Jurkat, Clone E6-1 (cell line): ENCODE data around the gene GALNT2.

Experiments
- DNase-seq: peaks from one replicate; pipeline ENCODE4 v3.0.0-alpha.2; 2011; ENCODE audit warnings: low read depth, low spot score
- H3K4me3 ChIP-seq: 2 replicates; pipeline ENCODE4 v1.5.1; 2011; ENCODE audit warnings: mild to moderate bottlenecking, low read length, control low read depth, moderate library complexity

GALNT2 gene

DNA sequence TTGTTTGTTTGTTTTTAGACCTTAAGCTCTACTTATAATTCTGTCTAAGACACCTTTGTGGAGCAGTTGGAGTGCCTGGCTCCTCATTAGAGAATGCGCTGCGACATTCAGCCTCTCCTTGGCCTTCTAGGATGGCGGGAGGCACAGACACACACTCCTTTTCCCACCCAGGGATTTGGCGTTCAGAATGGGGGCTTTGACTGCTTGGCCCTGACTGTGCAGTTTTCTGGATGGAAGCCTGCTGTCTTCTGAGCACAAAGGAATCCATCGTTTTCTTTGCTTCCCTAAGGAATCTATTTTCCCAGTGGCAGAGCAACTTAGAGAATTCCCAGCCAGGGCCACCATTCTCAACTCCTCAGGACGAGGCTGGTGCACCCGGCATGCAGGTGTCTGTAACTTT, 83.6 kb downstream of the GALNT2 start:
- no peak for DNase-seq
- H3K4me3 ChIP-seq, result no peak overlapping the region

DNA sequence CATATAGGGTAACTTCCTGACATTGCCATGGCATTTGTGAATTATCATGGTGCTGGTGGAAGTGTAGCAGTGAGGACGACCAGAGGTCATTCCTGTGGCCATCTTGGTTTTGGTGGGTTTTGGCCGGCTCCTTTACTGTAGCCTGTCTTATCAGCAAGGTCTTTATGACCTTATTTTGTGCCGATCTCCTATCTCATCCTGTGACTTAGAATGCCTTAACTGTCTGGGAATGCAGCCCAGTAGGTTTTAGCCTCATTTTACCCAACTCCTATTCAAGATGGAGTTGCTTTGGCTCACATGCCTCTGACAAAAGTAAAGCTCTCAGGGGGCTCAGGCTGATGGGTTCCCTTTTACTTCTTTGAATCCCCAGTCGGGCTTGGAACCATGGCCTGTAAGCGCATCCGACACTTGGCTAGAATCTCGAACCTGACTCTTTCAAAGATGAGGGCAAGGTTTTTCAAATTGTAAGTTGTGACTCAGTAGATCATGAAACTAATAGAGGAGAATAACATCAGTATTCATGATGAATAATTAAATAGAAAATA, 85.0 kb downstream of the GALNT2 start:
- H3K4me3 ChIP-seq, result no peak overlapping the region

DNA sequence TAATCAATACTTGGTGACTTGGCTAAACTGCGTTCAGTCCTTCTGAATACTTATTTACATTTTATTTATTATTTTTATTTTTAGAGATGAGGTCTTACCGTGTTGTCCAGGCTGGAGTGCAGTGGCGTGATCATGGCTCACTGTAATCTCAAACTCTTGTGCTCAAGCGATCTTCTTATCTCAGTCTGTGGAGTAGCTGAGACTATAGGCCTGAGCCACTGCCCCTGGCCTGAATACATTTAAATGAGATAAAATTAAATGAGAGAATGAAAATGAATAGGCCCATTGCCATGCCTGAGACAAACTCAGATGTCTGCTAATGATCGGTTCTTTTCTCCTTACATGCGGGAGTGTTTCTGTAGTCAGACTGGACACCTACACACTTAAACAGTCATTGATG, 86.0 kb downstream of the GALNT2 start:
- H3K4me3 ChIP-seq, result no peak overlapping the region
- DNase-seq, result no peak

More for the DNA sequence above, 85.0 kb downstream of the GALNT2 start:
- no peak for DNase-seq

DNA sequence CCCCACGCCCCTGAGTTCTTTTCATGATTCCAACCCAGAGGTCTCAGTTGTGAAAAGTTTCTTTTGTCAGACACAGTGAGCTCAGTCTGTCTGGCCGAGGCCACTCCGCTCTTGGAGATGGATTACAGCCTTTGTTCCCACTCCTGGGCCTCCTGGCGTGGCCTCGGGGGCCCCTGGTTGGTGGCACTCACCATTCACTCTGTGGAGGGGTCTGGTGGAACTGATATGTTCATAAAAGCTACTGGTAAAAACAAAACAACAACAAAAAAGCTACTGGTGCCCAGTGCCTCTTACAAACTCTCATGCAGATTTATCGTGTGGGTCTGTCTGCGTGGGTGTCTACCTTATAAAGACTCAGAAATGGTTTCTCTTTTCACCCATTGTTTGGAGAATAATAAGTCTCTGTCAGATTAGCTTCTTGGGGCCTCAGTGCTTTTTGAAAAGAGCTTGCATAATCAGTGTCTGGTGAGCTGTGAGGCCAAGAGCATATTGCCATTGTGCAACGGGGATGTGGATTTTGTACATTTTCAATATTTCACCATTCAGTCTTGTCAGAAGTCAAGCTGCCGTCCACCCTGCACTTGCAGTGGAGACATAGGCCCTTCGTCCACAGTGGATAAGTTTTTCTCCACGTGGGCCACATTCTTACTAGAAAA, 86.7 kb downstream of the GALNT2 start:
- H3K4me3 ChIP-seq, result peak overlapping the region; percentile 15
- DNase-seq, result no peak

DNA sequence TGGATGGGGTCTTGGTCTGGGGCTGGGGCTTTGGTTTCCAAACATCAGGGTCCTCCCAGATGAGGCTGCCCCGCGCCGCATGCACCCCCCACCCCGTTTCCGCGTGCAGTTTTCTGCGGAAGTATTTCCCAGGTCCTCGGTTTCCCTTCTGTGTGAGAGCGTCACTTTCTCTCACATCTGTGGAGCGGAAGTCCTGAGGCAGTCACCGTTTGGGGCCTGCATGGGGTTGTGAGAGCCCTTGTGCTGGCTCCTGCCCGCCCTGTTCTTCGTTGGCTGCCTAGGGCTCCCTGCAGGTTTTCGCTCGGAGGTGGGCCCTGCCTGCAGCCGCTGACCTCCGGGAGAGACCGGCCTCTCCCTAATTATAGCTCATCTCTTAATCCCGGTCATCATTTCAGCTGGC, 88.0 kb downstream of the GALNT2 start:
- peak; percentile 79 for DNase-seq
- peak overlapping the region; percentile 43 for H3K4me3 ChIP-seq

DNA sequence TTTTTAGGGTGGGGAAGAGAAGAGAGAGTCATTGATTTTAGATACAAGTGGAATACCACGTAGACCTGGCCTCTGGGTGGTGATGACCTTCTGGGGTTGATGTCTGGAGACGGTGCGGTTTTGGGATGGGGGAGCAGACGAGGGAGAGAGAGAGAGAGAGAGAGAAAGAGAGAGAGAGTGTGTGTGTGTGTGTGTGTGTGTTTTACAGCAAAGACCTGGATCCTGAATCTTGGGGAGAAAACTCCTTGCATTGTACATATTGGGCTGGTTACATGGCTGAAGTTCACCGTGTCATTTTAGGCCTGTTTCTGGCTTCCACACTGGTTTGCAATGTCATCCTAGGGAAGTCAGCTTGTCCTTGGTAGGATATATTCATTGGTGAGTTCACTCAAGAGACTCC, 89.0 kb downstream of the GALNT2 start:
- H3K4me3 ChIP-seq, result peak overlapping the region; percentile 43
- no peak for DNase-seq

DNA sequence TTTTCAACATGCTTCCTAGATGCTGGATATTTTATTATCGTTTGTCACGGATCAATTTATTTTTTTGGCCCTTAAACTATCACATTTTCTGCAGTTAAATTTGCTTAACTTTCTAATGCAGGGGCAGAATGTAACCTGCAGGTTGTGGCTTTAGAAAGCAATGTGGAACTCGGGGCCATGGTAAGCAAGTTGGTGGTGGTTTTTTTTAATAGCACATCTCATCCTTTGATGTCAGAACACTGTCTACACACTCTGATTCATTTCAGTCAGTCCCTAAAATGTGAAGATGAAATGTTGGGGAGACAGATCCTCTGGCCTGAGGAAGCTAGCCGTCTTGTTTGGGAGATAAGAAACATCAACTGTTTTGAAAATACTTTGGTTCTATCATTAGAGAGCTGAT, 89.5 kb downstream of the GALNT2 start:
- peak overlapping the region; percentile 43 for H3K4me3 ChIP-seq
- peak; percentile 79 for DNase-seq

DNA sequence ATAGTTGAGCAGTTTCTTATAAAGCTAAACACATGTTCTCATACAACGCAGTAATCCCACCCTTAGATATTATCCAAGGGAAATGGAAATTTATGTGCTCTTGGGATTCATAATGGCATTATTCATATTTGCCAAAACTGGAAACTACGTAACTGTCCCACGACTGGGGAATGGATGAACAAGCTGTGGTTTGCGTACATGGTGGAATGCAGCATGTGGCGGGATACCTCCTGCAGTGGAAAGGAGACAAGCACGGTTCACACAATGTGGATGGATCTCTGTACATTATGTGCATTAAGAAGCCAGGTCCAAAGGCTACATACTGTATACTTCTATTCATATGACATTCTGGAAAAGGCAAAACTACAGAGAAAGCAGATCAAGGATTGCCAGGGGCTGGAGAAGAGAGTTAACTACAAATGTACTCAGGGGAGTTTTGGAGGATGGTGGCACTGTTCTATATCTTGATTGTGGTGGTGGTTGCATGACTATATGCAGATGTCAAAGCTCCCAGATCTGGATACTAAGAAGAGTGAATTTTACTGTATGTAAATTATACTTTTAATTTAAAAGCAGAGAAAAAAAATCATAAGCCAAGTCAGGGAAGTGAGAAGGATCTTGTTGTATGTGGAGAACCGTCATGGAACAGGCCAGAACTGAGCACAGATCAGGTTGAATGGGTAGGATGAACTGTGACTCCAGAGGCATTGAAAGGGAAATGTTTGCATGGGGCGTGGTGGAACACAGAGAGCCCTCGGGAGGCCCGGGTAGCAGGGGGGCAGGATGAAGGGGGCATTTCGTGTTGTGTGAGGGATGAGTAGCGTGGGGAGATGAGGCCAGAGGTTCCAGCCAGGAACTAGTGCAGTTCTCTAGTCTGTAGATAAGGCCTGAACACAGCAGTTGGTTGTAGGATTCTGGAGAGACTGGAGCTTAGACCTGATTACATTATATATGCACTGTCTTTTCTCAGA, 90.7 kb downstream of the GALNT2 start:
- no peak overlapping the region for H3K4me3 ChIP-seq
- DNase-seq, result no peak

DNA sequence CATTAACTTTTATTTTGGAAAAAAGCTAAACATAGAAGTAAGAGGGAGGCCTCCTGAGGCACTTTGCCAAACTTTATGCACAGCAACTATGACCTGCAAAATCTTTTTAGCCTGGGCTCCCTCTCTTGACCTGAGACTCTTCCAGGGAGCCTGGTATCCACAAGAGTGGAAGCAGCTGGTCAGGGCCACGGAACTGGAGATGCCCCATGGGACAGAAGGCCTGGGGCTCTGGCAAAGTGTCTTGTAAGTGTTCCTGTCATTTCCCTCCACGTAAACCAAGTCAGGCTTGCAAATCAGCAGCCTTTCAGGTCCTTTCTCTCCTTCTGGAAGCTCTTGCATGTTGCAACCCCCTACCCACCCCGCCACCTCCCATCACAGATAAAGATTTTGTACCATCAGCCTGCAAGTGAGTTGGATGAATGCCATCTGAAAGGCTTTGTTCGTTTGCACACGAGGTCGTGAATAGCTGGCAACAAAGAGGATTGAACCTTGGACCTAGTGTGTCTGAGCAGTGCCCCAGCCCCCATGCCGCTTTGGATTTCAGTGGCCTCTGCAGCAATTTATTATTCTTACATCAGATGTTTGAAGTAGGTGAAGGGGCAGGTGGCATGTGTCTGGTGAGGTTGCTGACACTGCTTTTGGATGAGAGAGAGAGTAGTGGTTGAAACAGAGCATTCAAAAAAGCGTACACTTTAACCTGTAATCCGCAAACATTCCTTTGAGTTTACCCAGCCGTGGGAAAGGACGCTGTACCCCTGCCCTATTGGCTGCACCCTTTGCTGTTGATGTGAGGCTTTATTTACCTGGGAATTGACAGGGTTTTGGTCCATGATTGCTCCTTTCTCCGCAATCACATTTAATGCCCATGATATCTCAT, 91.6 kb downstream of the GALNT2 start:
- H3K4me3 ChIP-seq, result no peak overlapping the region
- no peak for DNase-seq

DNA sequence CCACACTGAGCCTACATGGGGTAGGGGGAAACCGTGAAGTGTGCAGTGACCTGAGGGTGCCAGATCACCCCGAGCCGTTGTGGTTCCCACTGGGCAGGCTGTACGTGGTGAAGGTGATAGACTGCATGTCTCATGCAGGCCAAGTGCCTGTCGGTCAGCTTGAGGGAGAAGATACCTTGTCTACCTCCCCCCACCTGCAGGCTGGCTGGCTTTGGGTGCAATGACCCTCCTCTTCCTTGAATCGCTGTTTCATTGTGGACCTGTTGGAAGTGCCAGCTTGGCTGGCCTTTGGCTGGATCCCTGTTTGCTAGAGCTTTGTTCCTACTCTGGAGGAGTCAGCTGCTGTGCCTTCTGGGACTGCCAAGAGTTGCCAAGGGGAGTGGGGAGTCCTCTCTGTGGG, 92.5 kb downstream of the GALNT2 start:
- no peak overlapping the region for H3K4me3 ChIP-seq
- DNase-seq, result no peak

DNA sequence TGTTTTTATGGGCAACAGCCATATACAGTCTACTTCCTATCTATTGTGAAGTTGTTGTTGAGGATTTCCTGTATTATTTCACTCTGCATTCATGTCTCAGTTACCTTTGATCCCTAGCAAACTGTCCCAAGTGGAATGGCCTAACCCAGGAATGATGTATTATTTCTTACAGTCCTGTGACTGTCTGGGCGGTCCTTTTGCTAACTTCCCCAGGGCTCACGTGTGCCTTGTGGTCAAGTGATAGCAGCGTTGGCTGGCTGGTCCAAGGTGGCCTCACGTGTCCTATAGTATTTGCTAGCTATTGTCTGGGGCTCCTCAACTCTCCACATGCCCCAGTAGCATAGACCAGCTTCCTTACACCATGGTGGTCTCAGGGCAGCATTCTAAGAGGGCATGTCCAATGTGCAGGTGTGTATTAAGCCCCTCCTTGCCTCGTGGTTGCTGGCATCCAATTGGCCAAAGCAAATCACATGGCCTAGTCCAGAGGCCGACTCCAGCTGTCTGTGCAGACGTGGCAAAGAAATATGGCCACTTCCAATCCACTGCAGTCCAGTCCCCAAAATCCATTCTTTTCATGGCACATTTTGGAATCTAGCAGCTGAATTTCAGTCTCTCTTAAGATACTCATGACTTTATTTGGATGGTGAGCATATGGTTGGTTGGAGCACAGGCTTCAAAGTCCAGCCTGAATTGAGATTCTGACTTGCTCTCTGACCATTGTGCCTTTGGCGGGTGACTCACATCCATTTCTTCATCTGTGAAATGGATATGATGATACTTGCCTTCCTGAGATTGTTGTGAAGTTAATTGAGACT, 94.1 kb downstream of the GALNT2 start:
- no peak for DNase-seq
- no peak overlapping the region for H3K4me3 ChIP-seq

DNA sequence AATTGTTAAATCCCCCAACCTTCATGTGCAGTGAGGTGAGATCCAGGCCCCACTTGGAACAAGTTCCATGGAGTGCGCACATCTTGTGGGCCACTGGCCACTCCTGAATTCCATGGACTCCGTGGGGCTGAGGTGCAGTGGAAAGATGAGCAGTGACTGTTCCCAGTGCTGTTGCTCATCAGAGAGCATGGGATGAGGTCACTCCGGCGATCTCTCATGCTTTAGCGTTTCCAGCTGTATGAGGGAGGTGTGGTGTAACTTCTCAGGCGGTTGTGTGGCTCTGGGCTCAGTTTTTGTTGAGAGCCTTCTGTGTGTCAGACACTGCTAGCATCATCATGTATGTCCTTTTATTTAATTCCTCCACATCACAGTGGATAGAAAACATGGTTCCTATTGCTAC, 96.2 kb downstream of the GALNT2 start:
- DNase-seq, result no peak
- H3K4me3 ChIP-seq, result no peak overlapping the region

DNA sequence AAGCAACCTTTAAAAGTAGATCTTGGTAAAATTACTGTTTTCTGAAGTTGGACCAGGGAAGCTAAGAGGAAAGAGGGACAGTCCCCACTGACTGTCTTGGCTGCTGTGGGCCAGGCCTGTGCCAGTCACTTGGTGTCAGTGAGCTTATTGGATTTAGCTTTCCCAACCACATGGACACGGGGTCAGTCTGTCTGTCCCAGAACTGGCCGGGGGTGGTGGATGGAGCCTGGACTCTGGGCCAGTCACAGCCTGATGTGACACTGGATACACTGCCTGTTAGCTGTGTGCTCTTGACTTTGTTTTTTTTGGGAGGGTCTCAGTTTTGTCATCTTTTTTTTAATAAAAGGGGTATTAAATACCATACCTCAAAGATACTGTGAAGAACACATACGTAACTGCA, 96.7 kb downstream of the GALNT2 start:
- H3K4me3 ChIP-seq, result no peak overlapping the region
- DNase-seq, result no peak

DNA sequence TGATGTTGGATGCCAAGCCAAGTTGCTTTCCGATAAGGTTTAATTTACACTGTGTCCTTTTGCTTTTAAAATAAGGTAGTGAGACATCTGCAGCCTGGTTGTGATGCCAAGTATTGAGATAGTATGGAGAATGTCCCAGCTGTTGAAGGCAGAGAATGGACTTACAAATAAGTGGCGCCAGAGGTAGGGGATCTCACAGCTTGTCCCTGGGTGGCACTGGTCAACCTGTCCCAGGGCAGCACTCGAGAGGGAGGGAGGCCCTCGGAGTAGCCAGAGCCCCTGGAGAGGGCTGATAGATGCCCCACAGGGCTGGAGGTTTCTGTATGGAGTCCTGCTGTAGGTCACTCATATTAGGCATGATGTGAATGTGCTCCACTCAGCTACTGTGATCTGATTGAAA, 98.5 kb downstream of the GALNT2 start:
- DNase-seq, result no peak
- no peak overlapping the region for H3K4me3 ChIP-seq

DNA sequence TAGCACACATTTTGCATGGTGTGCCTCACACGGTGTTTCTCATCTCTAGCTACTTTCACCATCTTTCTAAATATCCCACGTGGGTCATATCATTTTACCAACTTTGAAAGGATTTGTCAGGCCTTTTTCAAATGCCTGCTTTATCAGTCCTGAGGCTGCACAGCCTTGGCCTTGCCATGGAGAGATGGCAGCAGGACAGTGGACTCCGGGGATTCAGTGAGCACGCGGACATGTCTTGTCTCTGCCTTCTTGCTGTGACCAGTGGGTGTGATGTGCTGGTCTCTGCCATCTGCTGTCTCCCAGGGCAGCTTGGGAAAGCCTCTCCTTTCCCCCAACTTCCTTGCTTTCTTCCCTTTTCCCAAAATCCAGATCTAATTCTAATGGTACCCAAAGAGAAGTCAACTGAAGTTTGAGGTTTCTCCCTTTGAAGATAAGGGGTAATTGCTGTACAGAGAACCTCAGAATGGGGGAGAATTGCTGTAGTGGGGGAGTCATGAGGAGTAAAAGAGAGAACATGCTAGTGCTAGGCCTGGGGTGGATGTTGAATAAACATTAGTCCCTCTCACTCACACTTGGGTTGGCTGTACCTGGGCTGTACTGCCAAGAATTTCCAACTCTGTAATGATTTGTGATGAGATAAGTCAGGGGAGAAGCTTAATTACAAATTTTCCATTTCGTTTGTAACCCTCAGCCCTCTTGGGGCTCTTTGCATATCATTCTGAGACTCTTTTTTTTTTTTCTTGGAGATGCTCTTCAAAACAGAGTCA, 99.5 kb downstream of the GALNT2 start:
- no peak overlapping the region for H3K4me3 ChIP-seq
- DNase-seq, result no peak

DNA sequence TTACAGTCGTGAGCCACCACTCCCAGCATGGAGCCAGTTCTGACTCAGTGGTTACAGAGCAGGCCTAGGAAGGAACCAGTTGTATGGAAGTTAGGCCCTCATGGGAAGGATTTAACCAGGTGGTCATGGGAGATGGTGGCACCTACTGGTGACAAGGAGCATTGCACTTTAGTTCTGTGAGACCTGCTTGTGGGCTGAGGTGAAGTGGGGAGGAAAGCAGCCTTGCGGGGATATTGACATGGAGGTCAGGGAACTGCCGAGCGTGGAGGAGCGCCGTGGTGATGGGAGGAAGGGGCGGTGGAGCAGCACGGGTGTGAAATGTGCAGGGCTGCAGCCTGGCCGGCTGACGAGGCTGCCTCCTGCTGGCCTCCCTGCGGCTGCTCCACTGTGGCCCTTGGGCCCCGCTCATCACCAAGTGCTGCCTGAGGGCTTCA, 100.4 kb downstream of the GALNT2 start:
- peak; percentile 81 for DNase-seq
- no peak overlapping the region for H3K4me3 ChIP-seq

DNA sequence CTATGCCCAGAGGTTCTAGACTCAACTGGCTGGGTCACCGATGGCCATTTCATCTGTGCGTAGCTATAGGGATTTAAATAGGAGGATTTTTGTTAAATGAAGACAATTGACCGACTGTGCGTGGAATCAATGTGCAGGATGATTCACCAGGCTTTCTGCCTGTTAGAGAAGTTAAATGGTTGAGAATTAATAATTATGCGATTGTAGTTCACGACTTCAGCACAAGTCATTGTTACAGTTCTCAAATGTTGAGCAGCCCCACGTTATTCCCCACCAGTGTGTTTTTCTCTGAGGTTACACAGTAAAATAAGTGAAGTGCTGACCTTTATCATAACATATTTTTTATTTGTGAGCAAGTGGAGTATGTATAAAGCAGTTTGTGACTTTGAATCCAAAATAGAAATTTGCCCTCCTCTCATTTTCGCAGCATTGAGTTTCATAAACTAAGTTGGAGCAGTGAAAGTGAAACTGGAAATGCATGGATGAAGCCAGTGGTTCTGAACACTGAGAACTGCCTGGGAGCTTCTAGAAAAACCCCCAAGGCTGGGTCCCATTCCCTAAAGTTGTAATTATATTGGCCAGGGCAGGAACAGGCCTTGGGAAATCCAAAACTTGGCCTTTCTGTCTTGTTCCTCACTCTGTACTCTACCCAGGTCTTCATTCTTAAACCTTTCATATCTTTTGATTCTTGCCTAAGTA, 102.6 kb downstream of the GALNT2 start:
- no peak for DNase-seq
- H3K4me3 ChIP-seq, result no peak overlapping the region
